Natural killer cell (primary cell): ENCODE results near the gene SLC25A41. TPM values are rescaled to one million over a fixed set of nuclear protein-coding genes. Genes with fewer than 3 reads are reported as not detected.

ENCODE experiments used
- ATAC-seq, 3 donors: fragments of 150-1000 bp in 2 of 3; fragments of 200-7000 bp in 1 of 3; cut with Tn5 transposase; 1 replicate in 1 of 3; 2 replicates in 2 of 3; pipeline ENCODE4 v1.10.0; 2021; ENCODE audit warnings: mild to moderate bottlenecking in 2 of 3, moderate library complexity in 2 of 3
- DNase-seq, 2 donors: peaks; one replicate each; pipeline versions ENCODE4 v3.0.0 to v3.0.0-alpha.2; 2013 to 2021; ENCODE audit warnings: mixed read lengths in 1 of 2
- H3K27ac ChIP-seq: one replicate; pipeline ENCODE4 v1.5.1; 2013; ENCODE audit warnings: mild to moderate bottlenecking, low read length
- H3K27me3 ChIP-seq: one replicate; pipeline ENCODE4 v1.6.1; 2013; ENCODE audit warnings: low read length; ENCODE audit not compliant: control insufficient read depth, insufficient read depth
- H3K36me3 ChIP-seq: one replicate; pipeline ENCODE4 v1.6.1; 2013; ENCODE audit warnings: low read length; ENCODE audit not compliant: control insufficient read depth, insufficient read depth
- H3K4me1 ChIP-seq: one replicate; pipeline ENCODE4 v1.6.1; 2013; ENCODE audit warnings: low read length; ENCODE audit not compliant: control insufficient read depth, insufficient read depth
- H3K4me3 ChIP-seq: one replicate; pipeline ENCODE4 v1.5.1; 2013; ENCODE audit warnings: low read length
- H3K9me3 ChIP-seq: one replicate; pipeline ENCODE4 v1.6.1; 2013; ENCODE audit warnings: low read length; ENCODE audit not compliant: control insufficient read depth, insufficient read depth
- H3K27ac Mint-ChIP-seq, 2 donors: one replicate each; pipeline ENCODE4 v1.8.0; 2022; ENCODE audit warnings: mild to moderate bottlenecking in 2 of 2, mixed read lengths in 2 of 2, moderate library complexity in 1 of 2
- H3K27me3 Mint-ChIP-seq, 2 donors: one replicate each; pipeline ENCODE4 v1.8.0; 2022; ENCODE audit warnings: low read depth in 2 of 2, mixed read lengths in 2 of 2
- H3K36me3 Mint-ChIP-seq: one replicate; pipeline ENCODE4 v1.8.0; 2022; ENCODE audit warnings: mixed read lengths
- H3K4me1 Mint-ChIP-seq, 2 donors: one replicate each; pipeline ENCODE4 v1.8.0; 2022; ENCODE audit warnings: mixed read lengths in 2 of 2
- H3K4me3 Mint-ChIP-seq: one replicate; pipeline ENCODE4 v1.8.0; 2022; ENCODE audit warnings: mild to moderate bottlenecking, moderate library complexity, mixed read lengths
- H3K9me3 Mint-ChIP-seq, 2 donors: one replicate each; pipeline ENCODE4 v1.8.0; 2022; ENCODE audit warnings: mixed read lengths in 2 of 2
- CTCF ChIP-seq: fragments of 200-600 bp; IDR thresholded peaks from one replicate; pipeline ENCODE4 v1.8.0; 2022; ENCODE audit warnings: antibody characterized with exemption
- WGBS: methylation state at CpG from one replicate; pipeline ENCODE4 v1.1.7; 2013; ENCODE audit warnings: missing lambda C conversion rate; ENCODE audit not compliant: insufficient coverage; 5-methylcytosine and 5-hydroxymethylcytosine counted together
- intact Hi-C: fragments of 100-400 bp; cut with micrococcal nuclease; formaldehyde crosslinking; loops from one replicate; pipeline ENCODE4 v1.14.2; 2022
- total RNA-seq, 4 donors: library from RNA; stranded (reverse); fragments of 120-200 nt in 1 of 4; gene quantifications; one replicate each; pipeline versions ENCODE4 v1.2.3 to v1.2.4, GENCODE V29; 2013 to 2022

SLC25A41 gene
- total RNA-seq, 3 donors from 2014 or later (not counting 1 experiment from before 2014, with no cell fraction given), result not detected

GRCh38 chr19:6394831-6395230 lies 38.7 kb downstream of the SLC25A41 start:
- Histone ChIP-seq H3K27ac (no peak overlapping the region), H3K4me1 (peaks cover 18% of the 10 kb centered on the region), H3K9me3 (no peaks in the 10 kb centered on the region), H3K36me3 (peaks cover 5% of the 10 kb centered on the region), H3K27me3 (no peaks in the 10 kb centered on the region), H3K4me3 (no peak overlapping the region)
- 97% methylated on average over 3 of the region's 3 CpGs for WGBS
- no peak for TF ChIP-seq CTCF
- H3K4me3 Mint-ChIP-seq, result peak overlapping the region; percentile 97
- H3K9me3 Mint-ChIP-seq, result no peaks in the 10 kb centered on the region
- H3K36me3 Mint-ChIP-seq, result no peaks in the 10 kb centered on the region
- H3K4me1 Mint-ChIP-seq, result peaks cover 22 to 30% of the 10 kb centered on the region in 2 donors
- peak overlapping the region; percentile 31 to 97 for H3K27ac Mint-ChIP-seq
- intact Hi-C loops, result no loop called here
- DNase-seq, result no peak
- no peak for ATAC-seq
- H3K27me3 Mint-ChIP-seq, result no peaks in the 10 kb centered on the region

GRCh38 chr19:6393983-6394412 lies 39.6 kb downstream of the SLC25A41 start:
- H3K9me3 Mint-ChIP-seq, result no peaks in the 10 kb centered on the region
- no peaks in the 10 kb centered on the region for H3K36me3 Mint-ChIP-seq
- Histone ChIP-seq H3K4me3 (peak overlapping the region; percentile 89), H3K27me3 (no peaks in the 10 kb centered on the region), H3K36me3 (peaks cover 12% of the 10 kb centered on the region), H3K4me1 (peaks cover 18% of the 10 kb centered on the region), H3K9me3 (no peaks in the 10 kb centered on the region), H3K27ac (peak overlapping the region; percentile 96)
- peak overlapping the region; percentile 97 for H3K4me3 Mint-ChIP-seq
- no peaks in the 10 kb centered on the region for H3K27me3 Mint-ChIP-seq
- WGBS, result 10% methylated on average over 10 of the region's 14 CpGs
- peak overlapping the region; percentile 96 to 97 for H3K27ac Mint-ChIP-seq
- peak in 1 of 3 donors; percentile 28 for ATAC-seq
- DNase-seq, result peak in 1 of 2 donors; percentile 89
- TF ChIP-seq CTCF, result no peak
- H3K4me1 Mint-ChIP-seq, result peaks cover 22 to 30% of the 10 kb centered on the region in 2 donors
- intact Hi-C loops, result loop anchor here (1.0 kb wide), 2 partner anchors 21 to 31 kb away; no protein-coding TSS in a partner anchor

- DNase-seq, result peak; percentile 89 to 98
- no peaks in the 10 kb centered on the region for H3K27me3 ChIP-seq
- Mint-ChIP-seq H3K27ac (peak within 1 kb of the TSS; percentile 96 to 97), H3K9me3 (no peaks in the 10 kb centered on the region), H3K4me1 (peaks cover 23 to 30% of the 10 kb centered on the region in 2 donors), H3K27me3 (no peaks in the 10 kb centered on the region), H3K36me3 (no peaks in the 10 kb centered on the region), H3K4me3 (peak within 1 kb of the TSS; percentile 97)
- ATAC-seq, result peak; percentile 86 to 91 (median 87)
- H3K27ac ChIP-seq, result peak within 1 kb of the TSS; percentile 96
- peaks cover 18% of the 10 kb centered on the region for H3K4me1 ChIP-seq
- WGBS, result under 1% methylated on average over 69 of the region's 69 CpGs
- H3K9me3 ChIP-seq, result no peaks in the 10 kb centered on the region
- peak within 1 kb of the TSS; percentile 89 for H3K4me3 ChIP-seq
- H3K36me3 ChIP-seq, result peaks cover 19% of the 10 kb centered on the region
- intact Hi-C loops, result loop anchor here (1.0 kb wide), 2 partner anchors 20 to 32 kb away; no protein-coding TSS in a partner anchor
- no peak for TF ChIP-seq CTCF
These were observed 40.2 kb downstream of the SLC25A41 start, which contains the start of gene GTF2F1 for GRCh38 chr19:6393074-6393982. GTF2F1 (minus strand) TSS chr19:6393164; CDS start chr19:6392995, 169 bp downstream.
